HEK293T (cell line): ENCODE data around the gene KRTAP9-3.
"Not testable (repeated sequence)": the region's sequence is repeated elsewhere in the genome, so short reads cannot be mapped to it uniquely, and the experiment has no call there.

ENCODE experiments used
- CTCF ChIA-PET: fragments of 350-600 bp; formaldehyde crosslinking; extraction: SDS; loops from one replicate; lab custom pipeline; 2021; ENCODE audit warnings: antibody characterized with exemption, inconsistent platforms; lab: Yijun Ruan, JAX
- POLR2A ChIA-PET: fragments of 350-600 bp; formaldehyde crosslinking; extraction: SDS; loops from one replicate; lab custom pipeline; 2020; ENCODE audit warnings: antibody characterized with exemption, inconsistent platforms; lab: Yijun Ruan, JAX
- DNase-seq: peaks from one replicate; pipeline ENCODE4 v3.0.0; 2012; ENCODE audit warnings: mixed read lengths; ENCODE audit errors: extremely low spot score
- ARNT ChIP-seq: fragments of 450-650 bp; IDR thresholded peaks from 2 replicates; pipeline ENCODE4 v1.6.1; 2017; ENCODE audit warnings: mild to moderate bottlenecking
- BHLHE40 ChIP-seq: fragments of 450-650 bp; IDR thresholded peaks from 2 replicates; pipeline ENCODE4 v1.6.1; 2016; ENCODE audit warnings: mild to moderate bottlenecking, moderate library complexity, borderline replicate concordance
- CTBP1 ChIP-seq: fragments of 450-650 bp; IDR thresholded peaks from 2 replicates; pipeline ENCODE4 v1.6.1; 2016; ENCODE audit warnings: borderline replicate concordance
- ELF4 ChIP-seq: fragments of 450-650 bp; IDR thresholded peaks from 2 replicates; pipeline ENCODE4 v1.6.1; 2017; ENCODE audit warnings: antibody characterized with exemption
- FOXA1 ChIP-seq: fragments of 450-650 bp; IDR thresholded peaks from 2 replicates; pipeline ENCODE4 v1.6.1; 2016; ENCODE audit warnings: mild to moderate bottlenecking
- FOXK2 ChIP-seq: fragments of 450-650 bp; IDR thresholded peaks from 2 replicates; pipeline ENCODE4 v1.6.1; 2016; ENCODE audit warnings: mild to moderate bottlenecking
- FOXM1 ChIP-seq: fragments of 450-650 bp; IDR thresholded peaks from 2 replicates; pipeline ENCODE4 v1.6.1; 2017; ENCODE audit warnings: mild to moderate bottlenecking, borderline replicate concordance
- HDGF ChIP-seq: fragments of 450-650 bp; IDR thresholded peaks from 2 replicates; pipeline ENCODE4 v1.6.1; 2017; ENCODE audit warnings: antibody characterized with exemption, borderline replicate concordance
- L3MBTL2 ChIP-seq: fragments of 450-650 bp; conservative IDR thresholded peaks from 2 replicates; pipeline ENCODE4 v1.6.1; 2016; ENCODE audit warnings: mild to moderate bottlenecking
- LEF1 ChIP-seq: fragments of 450-650 bp; IDR thresholded peaks from 2 replicates; pipeline ENCODE4 v1.6.1; 2017; ENCODE audit warnings: mild to moderate bottlenecking, borderline replicate concordance
- NFRKB ChIP-seq: fragments of 450-650 bp; IDR thresholded peaks from 2 replicates; pipeline ENCODE4 v1.6.1; 2016; ENCODE audit warnings: mild to moderate bottlenecking, moderate library complexity
- PKNOX1 ChIP-seq: fragments of 450-650 bp; IDR thresholded peaks from 2 replicates; pipeline ENCODE4 v1.6.1; 2016
- SP1 ChIP-seq: fragments of 450-650 bp; IDR thresholded peaks from 2 replicates; pipeline ENCODE4 v1.6.1; 2017
- SUZ12 ChIP-seq: fragments of 450-650 bp; IDR thresholded peaks from 2 replicates; pipeline ENCODE4 v1.6.1; 2016; ENCODE audit warnings: mild to moderate bottlenecking
- TARDBP ChIP-seq: fragments of 450-650 bp; IDR thresholded peaks from 2 replicates; pipeline ENCODE4 v1.6.1; 2016
- ZNF384 ChIP-seq: fragments of 450-650 bp; IDR thresholded peaks from 2 replicates; pipeline ENCODE4 v1.6.1; 2016

Gene KRTAP9-3

GRCh38 chr17:41232399-41233105 lies at the start of gene KRTAP9-3:
Gene KRTAP9-3, plus strand, starts transcription at chr17:41232449. Its CDS starts 53 bp downstream, at chr17:41232502.
- POLR2A ChIA-PET, DNase-seq: not testable (repeated sequence)
- CTCF ChIA-PET, result interaction anchor here (1.0 kb wide), 1 partner anchor 316 kb away, joined by 4 read pairs; no protein-coding TSS in a partner anchor

GRCh38 chr17:41184480-41184961 lies 47.7 kb upstream of the KRTAP9-3 start, which contains the start of gene KRTAP4-1:
Gene KRTAP4-1, minus strand, starts transcription at chr17:41184911. Its CDS starts 57 bp downstream, at chr17:41184854.
- CTCF ChIA-PET, result no interaction called here
- POLR2A ChIA-PET, result no interaction called here
- no peak for TF ChIP-seq CTBP1
- no peak for TF ChIP-seq FOXK2
- TF ChIP-seq HDGF, result no peak
- no peak for TF ChIP-seq SP1
- no peak for TF ChIP-seq NFRKB
- TF ChIP-seq PKNOX1, result no peak
- no peak for TF ChIP-seq LEF1
- DNase-seq, result no peak

GRCh38 chr17:41185001-41185400 lies 47.2 kb upstream of the KRTAP9-3 start:
- no peak for DNase-seq
- ChIA-PET POLR2A (no interaction called here), CTCF (no interaction called here)
- TF ChIP-seq ZNF384 (no peak), FOXM1 (no peak), PKNOX1 (no peak), SP1 (no peak), FOXA1 (no peak), LEF1 (no peak), FOXK2 (no peak), CTBP1 (no peak)

GRCh38 chr17:41186872-41187271 lies 45.4 kb upstream of the KRTAP9-3 start:
- TF ChIP-seq CTBP1 (no peak), BHLHE40 (no peak), ZNF384 (no peak), TARDBP (no peak), ELF4 (no peak), ARNT (no peak), L3MBTL2 (no peak)
- CTCF ChIA-PET, result no interaction called here
- DNase-seq, result no peak
- POLR2A ChIA-PET, result no interaction called here

GRCh38 chr17:41189837-41190318 lies 42.4 kb upstream of the KRTAP9-3 start, which contains the start of gene KRTAP9-1:
Gene KRTAP9-1, plus strand, starts transcription at chr17:41189887. Its CDS starts 0 bp downstream, at chr17:41189887.
- POLR2A ChIA-PET, DNase-seq, CTCF ChIA-PET: not testable (repeated sequence)

- CTCF ChIA-PET, result no interaction called here
- TF ChIP-seq ELF4 (no peak), ARNT (no peak), FOXA1 (no peak), HDGF (no peak), BHLHE40 (no peak), PKNOX1 (no peak), ZNF384 (no peak), CTBP1 (no peak), FOXK2 (no peak), L3MBTL2 (no peak), SP1 (no peak), FOXM1 (no peak), SUZ12 (no peak), TARDBP (no peak)
- POLR2A ChIA-PET, result no interaction called here
- no peak for DNase-seq
Observed at GRCh38 chr17:41190328-41190727, 41.9 kb upstream of the KRTAP9-3 start.

GRCh38 chr17:41196068-41196467 lies 36.2 kb upstream of the KRTAP9-3 start:
- no peak for DNase-seq
- TF ChIP-seq FOXM1 (no peak), SUZ12 (no peak), FOXA1 (no peak), CTBP1 (no peak), LEF1 (no peak), PKNOX1 (no peak), SP1 (no peak), L3MBTL2 (no peak), ARNT (no peak), BHLHE40 (no peak), NFRKB (no peak), ZNF384 (no peak), HDGF (no peak), TARDBP (no peak), FOXK2 (no peak), ELF4 (no peak)
- POLR2A ChIA-PET, result no interaction called here
- CTCF ChIA-PET, result no interaction called here
